GM18502 (cell line): Measurements from ENCODE around the gene AGO1.
"Not testable (repeated sequence)": the region's sequence is repeated elsewhere in the genome, so short reads cannot be mapped to it uniquely, and the experiment has no call there.

ENCODE experiments used
- ATAC-seq: cut with Tn5 transposase; IDR thresholded peaks from one replicate; pipeline ENCODE4 v1.9.1; 2021; ENCODE audit warnings: mild to moderate bottlenecking; ENCODE audit not compliant: unreplicated experiment, poor library complexity

The AGO1 gene

GRCh38 chr1:35866991-35867390, 16.0 kb upstream of the AGO1 start:
- no peak for ATAC-seq

GRCh38 chr1:35869245-35869950, 13.6 kb upstream of the AGO1 start:
- not testable (repeated sequence) for ATAC-seq

- ATAC-seq: no peak
These were observed 12.2 kb upstream of the AGO1 start for GRCh38 chr1:35870651-35871309.

GRCh38 chr1:35873243-35873750, 9.7 kb upstream of the AGO1 start:
- ATAC-seq: no peak

GRCh38 chr1:35874115-35874514, 8.9 kb upstream of the AGO1 start:
- not testable (repeated sequence) for ATAC-seq

GRCh38 chr1:35876988-35877387, 6.0 kb upstream of the AGO1 start:
- no peak for ATAC-seq

- no peak for ATAC-seq
These were observed 1.1 kb upstream of the AGO1 start for GRCh38 chr1:35881850-35882273.

- no peak for ATAC-seq
These were observed 444 bp upstream of the AGO1 start for GRCh38 chr1:35882586-35882944.

- ATAC-seq: peak; percentile 29
These were observed 659 bp downstream of the AGO1 start for GRCh38 chr1:35883635-35884101.

GRCh38 chr1:35884934-35885333, 1.9 kb downstream of the AGO1 start:
- no peak for ATAC-seq

GRCh38 chr1:35885961-35886558, 3.1 kb downstream of the AGO1 start:
- no peak for ATAC-seq

- no peak for ATAC-seq
These were observed 3.8 kb downstream of the AGO1 start for GRCh38 chr1:35886577-35887431.

GRCh38 chr1:35887508-35887907, 4.5 kb downstream of the AGO1 start:
- ATAC-seq: no peak

- no peak for ATAC-seq
These were observed 5.2 kb downstream of the AGO1 start for GRCh38 chr1:35888255-35888654.

GRCh38 chr1:35888981-35889380, 6.0 kb downstream of the AGO1 start:
- ATAC-seq: not testable (repeated sequence)

GRCh38 chr1:35893051-35893879, 10.3 kb downstream of the AGO1 start:
- ATAC-seq: no peak

- no peak for ATAC-seq
These were observed 11.2 kb downstream of the AGO1 start for GRCh38 chr1:35894183-35894582.

- ATAC-seq: no peak
These were observed 11.6 kb downstream of the AGO1 start for GRCh38 chr1:35894656-35895055.

- ATAC-seq: no peak
These were observed 16.9 kb downstream of the AGO1 start for GRCh38 chr1:35899941-35900340.

- ATAC-seq: no peak
These were observed 18.2 kb downstream of the AGO1 start for GRCh38 chr1:35901235-35901634.
